ENCODE measurements around the gene SORD. TPM values are rescaled to one million over a fixed set of nuclear protein-coding genes. Genes with fewer than 3 reads are reported as not detected.
"Not testable (repeated sequence)": the region's sequence is repeated elsewhere in the genome, so short reads cannot be mapped to it uniquely, and the experiment has no call there.

SORD gene
- total RNA-seq, 1 donor from 2014 or later = 7.4 TPM

- no peak for DNase-seq (ENCODE audit: low spot score)
Measured at GRCh38 chr15:45023659-45024225, 747 bp downstream of the SORD start.

- DNase-seq (ENCODE audit: low spot score) = not testable (repeated sequence)
Measured at GRCh38 chr15:45024649-45025048, 1.7 kb downstream of the SORD start.

GRCh38 chr15:45025627-45026026 is 2.6 kb downstream of the SORD start:
- DNase-seq (ENCODE audit: low spot score) = not testable (repeated sequence)

- DNase-seq (ENCODE audit: low spot score) = no peak
Measured at GRCh38 chr15:45026651-45027190, 3.7 kb downstream of the SORD start.

GRCh38 chr15:45027220-45027619 is 4.2 kb downstream of the SORD start:
- DNase-seq (ENCODE audit: low spot score) = no peak

- DNase-seq (ENCODE audit: low spot score) = no peak
Measured at GRCh38 chr15:45030743-45031142, 7.7 kb downstream of the SORD start.

- not testable (repeated sequence) for DNase-seq (ENCODE audit: low spot score)
Measured at GRCh38 chr15:45031522-45032028, 8.6 kb downstream of the SORD start.

- not testable (repeated sequence) for DNase-seq (ENCODE audit: low spot score)
Measured at GRCh38 chr15:45032501-45032900, 9.5 kb downstream of the SORD start.

- DNase-seq (ENCODE audit: low spot score) = not testable (repeated sequence)
Measured at GRCh38 chr15:45034087-45034486, 11.1 kb downstream of the SORD start.

GRCh38 chr15:45034600-45035375 is 11.8 kb downstream of the SORD start:
- DNase-seq (ENCODE audit: low spot score) = not testable (repeated sequence)

- DNase-seq (ENCODE audit: low spot score) = not testable (repeated sequence)
Measured at GRCh38 chr15:45036812-45037781, 14.1 kb downstream of the SORD start.

- DNase-seq (ENCODE audit: low spot score) = no peak
Measured at GRCh38 chr15:45037936-45038335, 14.9 kb downstream of the SORD start.

- not testable (repeated sequence) for DNase-seq (ENCODE audit: low spot score)
Measured at GRCh38 chr15:45040396-45040795, 17.4 kb downstream of the SORD start.

- not testable (repeated sequence) for DNase-seq (ENCODE audit: low spot score)
Measured at GRCh38 chr15:45041538-45041937, 18.5 kb downstream of the SORD start.

- DNase-seq (ENCODE audit: low spot score) = not testable (repeated sequence)
Measured at GRCh38 chr15:45042859-45043258, 19.9 kb downstream of the SORD start.

- not testable (repeated sequence) for DNase-seq (ENCODE audit: low spot score)
Measured at GRCh38 chr15:45044270-45044669, 21.3 kb downstream of the SORD start.

- not testable (repeated sequence) for DNase-seq (ENCODE audit: low spot score)
Measured at GRCh38 chr15:45048449-45048793, 25.4 kb downstream of the SORD start.

- DNase-seq (ENCODE audit: low spot score) = no peak
Measured at GRCh38 chr15:45048794-45049631, 26.0 kb downstream of the SORD start.

GRCh38 chr15:45050587-45050986 is 27.6 kb downstream of the SORD start:
- no peak for DNase-seq (ENCODE audit: low spot score)

GRCh38 chr15:45052676-45053075 is 29.7 kb downstream of the SORD start:
- not testable (repeated sequence) for DNase-seq (ENCODE audit: low spot score)

All from mesenteric fat pad (tissue), 1 donor.